ENCODE results near the gene TUSC2. TPM values are rescaled to one million over a fixed set of nuclear protein-coding genes. Genes with fewer than 3 reads are reported as not detected.
A peak's percentile ranks its signal among the peaks of the same experiment; 100 is the strongest.

TUSC2 gene
- total RNA-seq, 2 experiments from 2014 or later, result 23.1 to 24.7 TPM

GRCh38 chr3:50358911-50359759 is 31.1 kb upstream of the TUSC2 start, which contains the start of gene TMEM115:
Gene TMEM115 (minus strand): TSS chr3:50359521. CDS start chr3:50359063, 458 bp downstream.
- Mint-ChIP-seq H3K9me3 (no peaks in the 10 kb centered on the region), H3K4me3 (peak within 1 kb of the TSS; percentile 98), H3K27ac (peak within 1 kb of the TSS; percentile 88), H3K27me3 (no peaks in the 10 kb centered on the region), H3K36me3 (ENCODE audit: low read depth) (peaks cover 40% of the 10 kb centered on the region), H3K4me1 (ENCODE audit: low read depth) (peaks cover 43% of the 10 kb centered on the region)
- H3K36me3 ChIP-seq (ENCODE audit: insufficient read depth, low read length), result peaks cover 39% of the 10 kb centered on the region
- H3K27me3 ChIP-seq (ENCODE audit: control insufficient read depth in 1 of 2, insufficient read depth in 2 of 2, low read length in 2 of 2), result no peaks in the 10 kb centered on the region
- peak within 1 kb of the TSS; percentile 81 for H3K4me3 ChIP-seq (ENCODE audit: low read length)
- ChIA-PET POLR2A (interaction anchor here (0.7 to 1.6 kb wide), 5 partner anchors 8 to 253 kb away, joined by 4 to 17 read pairs (median 5); partner anchors contain the start of genes CISH, CYB561D2, HEMK1 and NPRL2), CTCF (interaction anchor here (0.9 to 1.2 kb wide), 3 partner anchors 9 to 60 kb away, joined by 3 to 5 read pairs (median 5); partner anchors contain the start of genes CYB561D2, HYAL3, NAA80 and NPRL2)
- H3K27ac ChIP-seq (ENCODE audit: low read depth in 1 of 2, low read length in 2 of 2), result peak within 1 kb of the TSS; percentile 78 to 84
- peak; percentile 82 to 99 (median 92) for DNase-seq
- no peak for TF ChIP-seq CTCF (IDR thresholded peaks at IDR 0.05)
- H3K9me3 ChIP-seq (ENCODE audit: control insufficient read depth in 1 of 2, insufficient read depth in 1 of 2, low read length in 2 of 2), result no peaks in the 10 kb centered on the region
- ATAC-seq (ENCODE audit: poor library complexity), result peak; percentile 100
- H3K4me1 ChIP-seq (ENCODE audit: insufficient read depth, low read length), result peaks cover 46% of the 10 kb centered on the region
- intact Hi-C loops (cut with DNase I, micrococcal nuclease), result loop anchor here (1.0 to 2.0 kb wide), 2 partner anchors 8 to 60 kb away; partner anchors contain the start of genes HYAL3 (in 1 of the 2) and NAA80 (in 1 of the 2)

GRCh38 chr3:50358355-50358910 is 30.4 kb upstream of the TUSC2 start:
- Mint-ChIP-seq H3K4me1 (ENCODE audit: low read depth) (peaks cover 44% of the 10 kb centered on the region), H3K9me3 (no peaks in the 10 kb centered on the region), H3K36me3 (ENCODE audit: low read depth) (peaks cover 46% of the 10 kb centered on the region), H3K4me3 (peak overlapping the region; percentile 89), H3K27ac (peak overlapping the region; percentile 76), H3K27me3 (no peaks in the 10 kb centered on the region)
- Histone ChIP-seq H3K4me1 (ENCODE audit: insufficient read depth, low read length) (peaks cover 50% of the 10 kb centered on the region), H3K36me3 (ENCODE audit: insufficient read depth, low read length) (peaks cover 46% of the 10 kb centered on the region), H3K27ac (ENCODE audit: low read depth in 1 of 2, low read length in 2 of 2) (peak overlapping the region; percentile 78 to 84), H3K4me3 (ENCODE audit: low read length) (peak overlapping the region; percentile 81), H3K27me3 (ENCODE audit: control insufficient read depth in 1 of 2, insufficient read depth in 2 of 2, low read length in 2 of 2) (no peaks in the 10 kb centered on the region), H3K9me3 (ENCODE audit: control insufficient read depth in 1 of 2, insufficient read depth in 1 of 2, low read length in 2 of 2) (no peaks in the 10 kb centered on the region)
- CTCF ChIA-PET, result interaction anchor here (1.5 kb wide), 1 partner anchor 11 kb away, joined by 6 read pairs; no protein-coding TSS in a partner anchor
- TF ChIP-seq CTCF (IDR thresholded peaks at IDR 0.05), result no peak
- intact Hi-C loops (cut with DNase I, micrococcal nuclease), result loop anchor here in 1 of 2 experiments (2.0 kb wide), 1 partner anchor 60 kb away; the partner anchor contains the start of genes HYAL3 and NAA80
- POLR2A ChIA-PET, result interaction anchor here (6.4 kb wide), 1 partner anchor 20 kb away, joined by 57 read pairs; the partner anchor contains the start of gene RASSF1
- DNase-seq, result no peak
- no peak for ATAC-seq (ENCODE audit: poor library complexity)

GRCh38 chr3:50357481-50357880 is 29.5 kb upstream of the TUSC2 start:
- Histone ChIP-seq H3K4me1 (ENCODE audit: insufficient read depth, low read length) (peaks cover 55% of the 10 kb centered on the region), H3K27ac (ENCODE audit: low read depth in 1 of 2, low read length in 2 of 2) (peak overlapping the region in 1 of 2 donors; percentile 4), H3K9me3 (ENCODE audit: control insufficient read depth in 1 of 2, insufficient read depth in 1 of 2, low read length in 2 of 2) (no peaks in the 10 kb centered on the region), H3K27me3 (ENCODE audit: control insufficient read depth in 1 of 2, insufficient read depth in 2 of 2, low read length in 2 of 2) (no peaks in the 10 kb centered on the region), H3K4me3 (ENCODE audit: low read length) (peak overlapping the region; percentile 81), H3K36me3 (ENCODE audit: insufficient read depth, low read length) (peaks cover 55% of the 10 kb centered on the region)
- intact Hi-C loops (cut with DNase I, micrococcal nuclease), result no loop called here
- H3K27me3 Mint-ChIP-seq, result no peaks in the 10 kb centered on the region
- peaks cover 48% of the 10 kb centered on the region for H3K4me1 Mint-ChIP-seq (ENCODE audit: low read depth)
- H3K36me3 Mint-ChIP-seq (ENCODE audit: low read depth), result peaks cover 51% of the 10 kb centered on the region
- H3K27ac Mint-ChIP-seq, result peak overlapping the region; percentile 76
- ChIA-PET CTCF (interaction anchor here (0.6 to 1.5 kb wide), 3 partner anchors 11 to 33 kb away, joined by 3 to 6 read pairs (median 3); no protein-coding TSS in a partner anchor), POLR2A (interaction anchor here (0.7 to 6.4 kb wide), 2 partner anchors 19 to 252 kb away, joined by 4 to 57 read pairs; partner anchors contain the start of gene RASSF1)
- no peak for ATAC-seq (ENCODE audit: poor library complexity)
- peak overlapping the region; percentile 89 for H3K4me3 Mint-ChIP-seq
- no peak for TF ChIP-seq CTCF (IDR thresholded peaks at IDR 0.05)
- no peak for DNase-seq
- H3K9me3 Mint-ChIP-seq, result no peaks in the 10 kb centered on the region

Measured in CD4-positive, alpha-beta T cell (primary cell).